Fibroblast of mammary gland (primary cell): ENCODE results near the gene BRAT1.

Experiments used
- DNase-seq: peaks from one replicate; pipeline ENCODE4 v3.0.0-alpha.2; 2010; ENCODE audit warnings: low read depth
- H3K4me3 ChIP-seq: 2 replicates; pipeline ENCODE4 v1.5.1; 2011; ENCODE audit warnings: low read depth, mild to moderate bottlenecking, low read length, moderate library complexity; ENCODE audit not compliant: control insufficient read depth
- TF ChIP-seq, protein P1 (sequence below): conservative IDR thresholded peaks from 2 replicates; pipeline ENCODE4 v1.5.1; 2011; ENCODE audit warnings: low read depth, low read length, inconsistent platforms; ENCODE audit not compliant: control insufficient read depth, insufficient read depth

The BRAT1 gene

DNA sequence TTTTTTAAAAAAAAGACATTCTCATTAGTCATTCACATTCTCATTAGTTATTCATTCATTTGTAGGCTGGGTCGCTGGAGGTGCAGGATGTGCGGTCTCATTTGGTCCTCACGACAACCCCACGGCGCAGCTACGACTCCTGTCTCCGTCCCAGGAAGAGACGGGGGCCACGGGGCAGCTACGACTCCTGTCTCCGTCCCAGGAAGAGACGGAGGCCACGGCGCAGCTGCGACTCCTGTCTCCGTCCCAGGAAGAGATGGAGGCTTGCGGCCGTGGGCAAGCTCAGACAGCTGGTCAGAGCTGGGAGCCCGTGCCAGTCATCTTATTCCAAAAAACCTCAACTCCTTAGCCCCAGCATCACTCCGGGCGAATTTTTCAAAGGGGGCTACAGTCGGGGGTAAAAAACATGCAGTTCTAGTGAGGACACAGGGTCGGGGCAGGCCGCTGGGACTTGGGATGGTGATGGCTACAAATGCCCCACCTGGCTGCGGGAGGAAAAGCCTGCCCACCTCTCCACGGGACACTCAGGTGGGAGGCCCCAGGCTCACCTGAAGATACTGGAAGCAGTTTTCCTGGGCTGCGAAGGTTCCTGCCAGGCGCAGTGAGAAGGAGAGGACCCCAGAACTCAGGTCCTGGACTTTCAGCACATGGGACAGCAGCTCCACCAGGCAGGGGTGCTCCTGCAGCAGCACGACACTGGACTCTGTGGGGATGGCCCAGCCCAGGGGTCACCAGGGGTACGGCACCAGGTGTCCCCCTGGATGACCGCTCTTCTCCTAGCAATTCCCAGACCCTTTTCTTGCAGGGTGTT, 8.3 kb downstream of the BRAT1 start:
- H3K4me3 ChIP-seq = no peak overlapping the region
- no peak for DNase-seq
- TF ChIP-seq, protein P1, sequence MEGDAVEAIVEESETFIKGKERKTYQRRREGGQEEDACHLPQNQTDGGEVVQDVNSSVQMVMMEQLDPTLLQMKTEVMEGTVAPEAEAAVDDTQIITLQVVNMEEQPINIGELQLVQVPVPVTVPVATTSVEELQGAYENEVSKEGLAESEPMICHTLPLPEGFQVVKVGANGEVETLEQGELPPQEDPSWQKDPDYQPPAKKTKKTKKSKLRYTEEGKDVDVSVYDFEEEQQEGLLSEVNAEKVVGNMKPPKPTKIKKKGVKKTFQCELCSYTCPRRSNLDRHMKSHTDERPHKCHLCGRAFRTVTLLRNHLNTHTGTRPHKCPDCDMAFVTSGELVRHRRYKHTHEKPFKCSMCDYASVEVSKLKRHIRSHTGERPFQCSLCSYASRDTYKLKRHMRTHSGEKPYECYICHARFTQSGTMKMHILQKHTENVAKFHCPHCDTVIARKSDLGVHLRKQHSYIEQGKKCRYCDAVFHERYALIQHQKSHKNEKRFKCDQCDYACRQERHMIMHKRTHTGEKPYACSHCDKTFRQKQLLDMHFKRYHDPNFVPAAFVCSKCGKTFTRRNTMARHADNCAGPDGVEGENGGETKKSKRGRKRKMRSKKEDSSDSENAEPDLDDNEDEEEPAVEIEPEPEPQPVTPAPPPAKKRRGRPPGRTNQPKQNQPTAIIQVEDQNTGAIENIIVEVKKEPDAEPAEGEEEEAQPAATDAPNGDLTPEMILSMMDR = no peak

DNA sequence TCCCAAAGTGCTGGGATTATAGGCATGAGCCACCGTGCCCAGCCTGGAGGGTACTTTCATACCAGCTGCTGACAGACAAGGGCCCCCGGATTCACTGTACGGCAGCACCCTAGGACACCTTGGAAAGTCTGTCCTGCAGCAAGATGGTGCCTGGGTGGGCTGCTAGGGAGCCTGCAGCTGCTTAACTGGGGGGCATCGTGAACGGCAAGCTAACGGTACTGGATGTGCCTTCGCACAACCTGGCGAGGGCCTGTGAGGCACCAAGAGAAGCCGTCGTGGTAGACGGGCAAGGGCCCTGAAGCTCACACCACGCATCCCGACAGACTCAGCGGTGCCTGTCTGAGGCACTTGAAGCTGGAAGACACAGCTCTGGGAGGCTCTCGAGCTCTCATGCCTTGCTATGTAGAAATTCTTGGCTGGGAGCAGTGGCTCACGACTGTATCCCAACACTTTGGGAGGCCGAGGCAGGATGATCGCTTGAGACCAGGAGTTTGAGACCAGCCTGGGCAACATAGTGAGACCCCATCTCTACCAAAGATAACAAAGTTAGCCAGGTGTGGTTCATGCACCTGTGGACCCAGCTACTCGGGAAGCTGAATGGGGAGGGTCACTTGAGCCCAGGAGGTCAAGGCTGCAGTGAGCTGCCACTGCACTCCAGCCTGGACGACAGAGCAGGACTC, 9.4 kb downstream of the BRAT1 start:
- DNase-seq = no peak
- H3K4me3 ChIP-seq = no peak overlapping the region
- TF ChIP-seq, protein P1 = no peak

DNA sequence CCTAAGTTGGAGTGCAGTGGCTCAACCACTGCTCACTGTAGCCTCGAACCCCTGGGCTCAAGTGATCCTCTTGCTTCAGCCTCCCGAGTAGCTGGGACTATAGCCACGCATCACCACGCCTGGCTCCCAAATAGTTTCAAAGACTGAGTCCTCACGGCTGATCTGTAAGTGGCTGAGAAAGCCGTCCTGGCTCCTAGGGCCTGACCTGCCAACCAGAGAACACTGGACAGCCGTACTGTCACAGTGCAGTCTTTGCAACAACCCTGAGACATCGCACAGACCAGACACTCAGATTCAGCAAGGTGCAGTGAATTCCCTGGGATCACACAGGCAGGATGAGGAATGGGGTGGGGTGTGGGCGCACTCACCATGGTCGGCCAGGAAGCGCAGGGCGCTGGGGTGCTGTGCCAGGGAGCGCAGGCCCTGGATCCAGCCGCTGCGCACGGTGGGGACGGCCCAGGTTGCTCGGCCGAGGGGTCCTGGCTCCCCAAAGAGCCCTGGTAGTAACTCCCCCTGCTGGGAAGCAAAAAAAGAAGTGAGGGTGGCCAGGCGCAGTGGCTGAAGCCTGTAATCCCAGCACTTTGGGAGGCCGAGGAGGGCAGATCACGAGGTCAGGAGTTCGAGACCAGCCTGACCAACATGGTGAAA, 10.7 kb downstream of the BRAT1 start:
- H3K4me3 ChIP-seq = no peak overlapping the region
- TF ChIP-seq, protein P1 = no peak

DNA sequence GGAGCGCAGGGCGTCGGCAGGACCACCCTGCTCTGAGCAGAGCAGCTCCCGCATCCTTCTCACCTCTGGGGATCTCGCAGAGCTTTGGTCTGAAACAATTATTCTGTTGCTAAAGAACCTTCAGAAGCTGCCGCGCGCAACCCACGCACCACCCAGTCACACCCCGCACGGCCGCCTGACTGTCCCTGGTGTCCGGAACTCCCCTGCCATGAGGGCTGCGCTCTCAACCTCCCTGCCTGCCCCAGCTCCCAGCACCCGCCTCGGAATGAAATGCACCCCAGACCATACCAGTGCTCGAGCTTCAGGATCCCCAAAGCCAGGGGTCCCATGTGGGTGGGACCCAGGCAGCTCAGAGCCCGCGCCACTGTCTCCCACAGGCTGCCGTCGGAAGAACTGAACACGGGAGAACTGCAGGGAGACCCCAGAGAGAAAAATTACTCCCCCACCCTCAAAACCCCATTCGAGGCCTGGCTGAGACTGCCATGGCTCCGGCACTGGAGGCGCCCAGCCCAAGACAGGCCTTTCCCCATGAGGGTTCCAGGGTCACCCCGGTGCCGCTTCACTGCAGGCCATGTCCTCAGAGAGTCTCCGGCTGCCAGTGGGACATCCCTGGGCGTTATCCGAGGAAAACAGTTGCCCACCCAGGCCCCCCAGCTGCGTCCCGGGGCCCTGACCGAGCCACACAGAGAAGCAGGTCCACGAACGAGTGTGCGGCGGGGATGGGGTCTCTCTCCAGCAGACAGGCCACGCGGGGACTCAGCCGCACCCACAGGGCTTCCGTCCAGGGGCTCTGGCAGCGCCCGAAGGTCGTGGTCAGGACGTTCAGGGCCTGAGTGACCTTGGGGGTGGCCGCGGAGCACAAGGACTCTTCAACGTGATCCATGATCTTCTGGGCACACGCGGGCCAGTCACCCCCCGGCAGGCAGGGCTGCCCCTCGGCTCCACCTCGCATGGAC, 12.1 kb downstream of the BRAT1 start:
- no peak overlapping the region for H3K4me3 ChIP-seq
- no peak for DNase-seq
- TF ChIP-seq, protein P1 = no peak

More for the DNA sequence above, 10.7 kb downstream of the BRAT1 start:
- DNase-seq = no peak

DNA sequence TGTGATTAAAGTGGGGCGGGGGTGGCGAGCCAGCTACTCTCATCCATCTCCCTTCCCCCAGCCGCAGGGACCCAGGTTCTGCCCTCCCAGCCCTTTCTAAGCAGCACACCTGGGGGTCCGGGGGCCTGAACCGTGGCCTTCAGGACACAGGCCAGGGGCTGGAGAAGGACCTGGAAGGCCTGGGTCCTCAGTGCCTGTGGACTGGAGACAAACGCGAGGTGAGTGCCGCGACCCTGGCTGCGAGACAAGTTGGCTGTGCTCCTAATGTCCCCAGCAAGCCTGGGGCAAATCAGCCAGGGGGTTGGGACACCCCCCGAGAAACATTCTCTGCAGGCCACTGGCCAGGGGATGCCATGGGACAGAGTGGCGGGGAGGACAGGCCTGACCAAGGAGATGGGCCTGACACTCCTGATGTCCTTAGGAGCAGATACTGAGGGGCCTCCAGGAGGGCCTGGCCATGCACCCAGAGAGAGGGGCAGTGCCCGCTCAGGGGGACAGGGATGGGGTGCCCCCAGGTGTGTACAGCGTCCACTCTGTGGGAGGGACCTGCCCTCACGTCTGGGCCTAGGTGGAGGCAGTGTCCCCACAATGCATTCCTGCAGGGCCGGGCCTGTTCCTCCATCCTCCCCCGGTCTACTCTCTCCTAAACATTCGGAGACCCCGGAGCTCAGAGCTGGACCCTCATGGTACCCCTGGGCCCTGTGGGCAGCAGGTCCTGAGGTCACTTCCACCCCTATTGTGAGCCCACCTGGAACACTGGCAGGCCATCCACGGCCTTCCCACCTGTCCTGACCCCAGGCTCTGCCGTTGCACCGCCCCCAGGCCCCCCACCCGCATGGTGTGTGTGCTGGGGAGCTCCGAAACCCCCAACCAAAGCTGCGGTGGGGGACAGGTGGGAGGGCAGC, 13.1 kb downstream of the BRAT1 start:
- DNase-seq = no peak
- H3K4me3 ChIP-seq = no peak overlapping the region
- TF ChIP-seq, protein P1 = no peak
